NCI-H146 treated with DMSO at 0.1 percent for 48 hours (cell line): Measurements from ENCODE around the gene TRIM43.
"Not testable (repeated sequence)": the region's sequence is repeated elsewhere in the genome, so short reads cannot be mapped to it uniquely, and the experiment has no call there.

ENCODE experiments used
- DNase-seq: peaks from one replicate; lab custom pipeline; 2025; ENCODE audit not compliant: unreplicated experiment; lab: John Stamatoyannopoulos, UW

The TRIM43 gene

GRCh38 chr2:95591701-95592100 lies at the start of gene TRIM43:
TSS of gene TRIM43 (plus strand) at chr2:95592001. CDS start at chr2:95594024, 2,023 bp downstream.
- DNase-seq: not testable (repeated sequence)

- DNase-seq: no peak
Measured at GRCh38 chr2:95551055-95551568, 40.7 kb upstream of the TRIM43 start.

DNA sequence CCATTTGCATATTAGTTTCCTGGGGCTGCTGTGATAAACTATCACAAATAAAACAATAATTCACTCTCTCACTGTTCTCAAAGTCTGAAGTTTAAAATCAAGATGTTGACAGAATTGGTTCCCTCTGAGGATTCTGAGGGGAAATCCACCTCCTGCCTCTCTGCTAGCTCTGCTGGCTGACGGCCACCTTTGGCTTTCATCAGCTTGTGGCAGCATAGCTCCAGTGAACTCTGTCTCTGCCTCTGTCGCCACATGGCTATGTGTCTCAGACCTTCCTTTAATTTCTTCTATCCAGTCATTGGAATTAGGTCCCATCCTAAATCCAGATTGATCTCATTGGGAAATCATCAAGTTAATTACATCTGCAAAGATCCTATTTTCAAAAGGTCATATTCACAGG lies 38.9 kb upstream of the TRIM43 start:
- DNase-seq: no peak

- no peak for DNase-seq
Measured at GRCh38 chr2:95569170-95569569, 22.6 kb upstream of the TRIM43 start.

GRCh38 chr2:95573866-95574265 lies 17.9 kb upstream of the TRIM43 start:
- no peak for DNase-seq

DNA sequence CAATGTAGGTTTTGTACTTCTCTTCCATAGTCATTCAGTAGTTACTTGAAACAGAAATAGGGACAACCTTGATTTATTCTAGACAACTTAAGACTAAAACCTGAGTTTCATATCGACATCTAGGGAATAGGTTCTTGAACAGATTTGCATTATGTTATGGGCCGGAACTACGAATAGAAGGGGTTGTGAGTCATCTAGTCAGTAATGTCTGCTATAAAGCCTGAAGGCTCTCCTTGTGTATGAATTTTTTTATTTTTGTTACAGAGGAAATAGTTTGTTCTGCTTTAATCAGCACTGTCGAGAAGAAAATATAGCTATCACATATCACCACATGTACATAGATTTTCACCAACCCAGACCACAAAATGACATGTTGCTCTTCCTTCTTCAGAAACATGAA lies 17.3 kb upstream of the TRIM43 start:
- no peak for DNase-seq

- DNase-seq: no peak
Measured at GRCh38 chr2:95575857-95576256, 15.9 kb upstream of the TRIM43 start.

GRCh38 chr2:95578539-95578938 lies 13.3 kb upstream of the TRIM43 start:
- DNase-seq: no peak

DNA sequence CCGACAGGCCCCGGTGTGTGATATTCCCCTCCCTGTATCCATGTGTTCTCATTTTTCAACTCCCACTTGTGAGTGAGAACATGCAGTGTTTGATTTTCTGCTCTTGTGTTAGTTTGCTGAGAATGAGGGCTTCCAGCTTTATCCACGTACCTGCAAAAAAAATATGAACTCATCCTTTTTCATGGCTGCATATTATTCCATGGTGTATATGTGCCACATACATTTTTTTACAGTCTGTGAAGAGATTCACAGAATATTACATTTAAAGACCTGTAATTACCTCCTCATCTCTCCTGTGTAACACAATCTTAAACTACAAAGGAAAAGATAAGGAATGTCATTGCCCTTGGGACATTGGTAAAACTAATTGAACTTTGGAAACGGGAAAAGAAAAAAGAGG lies 8.3 kb upstream of the TRIM43 start:
- not testable (repeated sequence) for DNase-seq

- not testable (repeated sequence) for DNase-seq
Measured at GRCh38 chr2:95584321-95584720, 7.5 kb upstream of the TRIM43 start.

DNA sequence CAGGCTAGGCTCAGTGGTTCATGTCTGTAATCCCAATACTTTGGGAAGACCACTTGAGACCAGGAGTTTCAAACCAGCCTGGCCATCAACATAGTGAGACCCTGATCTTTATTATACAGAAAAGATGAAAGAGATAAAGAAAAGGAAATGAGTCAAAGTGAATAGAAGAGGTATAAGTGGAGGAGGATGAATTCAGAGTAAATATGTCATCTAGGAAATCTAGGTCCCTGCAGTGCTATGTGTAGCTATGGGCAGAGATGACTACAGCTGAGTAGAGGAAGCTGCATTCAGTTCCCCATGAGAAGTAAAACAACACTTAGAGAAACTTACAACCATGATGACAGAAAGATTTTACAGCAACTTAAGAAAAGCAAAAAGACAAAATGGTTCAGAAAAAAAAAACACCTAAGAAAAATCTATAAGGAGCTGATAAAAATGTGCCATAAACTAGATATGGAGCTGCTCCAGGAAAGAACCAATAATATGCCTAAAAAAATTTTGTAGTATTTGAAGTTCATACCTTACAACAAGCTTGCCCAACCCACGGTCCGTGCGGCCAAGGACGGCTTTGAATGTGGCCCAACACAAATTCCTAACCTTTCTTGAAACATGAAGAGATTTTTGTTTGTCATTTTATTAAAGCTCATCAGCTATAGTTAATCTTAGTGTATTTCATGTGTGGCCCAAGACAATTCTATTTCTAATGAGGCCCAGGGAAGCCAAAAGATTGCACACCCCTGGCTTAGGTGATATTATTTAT lies 1.8 kb upstream of the TRIM43 start:
- not testable (repeated sequence) for DNase-seq

DNA sequence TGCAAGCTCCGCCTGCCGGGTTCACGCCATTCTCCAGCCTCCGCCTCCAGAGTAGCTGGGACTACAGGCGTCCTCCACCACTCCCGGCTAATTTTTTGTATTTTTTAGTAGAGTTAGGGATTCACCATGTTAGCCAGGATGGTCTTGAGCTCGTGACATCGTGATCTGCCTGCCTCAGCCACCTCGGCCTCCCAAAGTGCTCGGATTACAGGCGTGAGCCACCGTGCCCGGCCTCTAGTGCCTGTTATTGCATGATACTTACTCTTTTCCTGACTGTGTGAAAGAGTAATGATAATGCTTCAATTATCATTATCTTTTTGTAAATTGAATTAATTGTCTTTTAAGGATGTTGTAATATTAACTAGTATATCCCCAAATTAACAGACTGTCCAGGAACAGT lies 1.2 kb downstream of the TRIM43 start:
- not testable (repeated sequence) for DNase-seq

DNA sequence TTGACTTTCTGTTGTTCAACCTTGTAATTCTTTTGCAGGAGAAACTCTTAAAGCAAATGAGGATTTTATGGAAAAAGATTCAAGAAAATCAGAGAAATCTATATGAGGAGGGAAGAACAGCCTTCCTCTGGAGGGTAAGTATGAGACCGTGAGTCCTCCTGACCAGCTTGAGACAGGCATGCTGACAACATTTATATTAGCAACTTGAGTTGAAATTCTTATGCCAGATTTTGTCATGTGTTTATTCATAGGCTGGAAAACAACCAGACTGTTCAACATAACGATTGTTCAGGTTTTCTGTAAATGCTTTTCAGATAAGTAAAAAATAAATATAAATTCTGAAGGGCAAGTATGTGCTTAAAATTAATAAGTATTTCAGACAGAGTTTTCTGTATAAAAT lies 3.2 kb downstream of the TRIM43 start:
- not testable (repeated sequence) for DNase-seq

DNA sequence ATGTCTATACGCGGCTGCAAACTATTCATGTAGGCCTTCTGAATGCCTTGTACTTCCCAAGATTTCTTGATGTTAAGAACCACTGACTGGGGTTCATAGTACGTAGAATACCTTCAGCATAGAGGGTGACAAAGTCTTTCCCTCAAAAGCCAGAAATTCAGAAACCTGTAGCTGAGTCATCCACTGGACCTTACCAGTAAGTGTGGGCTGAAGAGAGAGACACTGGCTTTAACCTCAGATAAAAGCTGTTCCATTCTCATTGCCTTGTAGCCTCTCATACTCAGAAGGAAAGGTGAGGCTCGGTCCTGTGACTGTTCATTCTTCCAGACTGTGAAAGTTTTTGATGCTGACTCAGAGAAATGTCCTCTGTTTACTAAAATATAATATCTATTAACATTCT lies 9.5 kb downstream of the TRIM43 start:
- not testable (repeated sequence) for DNase-seq

GRCh38 chr2:95602146-95602545 lies 10.3 kb downstream of the TRIM43 start:
- DNase-seq: not testable (repeated sequence)

DNA sequence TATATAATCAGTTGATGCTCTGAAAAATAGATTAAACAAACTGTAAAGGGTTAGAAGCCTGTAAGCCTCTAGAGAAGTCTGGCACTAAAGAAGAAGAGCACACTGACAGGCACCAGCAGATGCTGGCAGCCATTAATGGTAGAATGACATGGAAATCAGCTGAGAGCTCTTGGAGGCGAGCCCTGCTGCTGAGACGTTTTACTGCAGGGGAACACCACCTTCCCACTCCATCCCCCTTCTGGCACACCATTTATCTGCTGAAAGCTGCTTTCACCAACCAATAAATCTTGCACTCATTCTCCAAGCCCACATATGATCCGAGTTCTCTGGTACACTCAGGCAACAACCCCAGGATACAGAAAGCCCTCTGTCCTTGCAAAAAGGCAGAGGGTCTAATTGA lies 16.6 kb downstream of the TRIM43 start:
- not testable (repeated sequence) for DNase-seq

DNA sequence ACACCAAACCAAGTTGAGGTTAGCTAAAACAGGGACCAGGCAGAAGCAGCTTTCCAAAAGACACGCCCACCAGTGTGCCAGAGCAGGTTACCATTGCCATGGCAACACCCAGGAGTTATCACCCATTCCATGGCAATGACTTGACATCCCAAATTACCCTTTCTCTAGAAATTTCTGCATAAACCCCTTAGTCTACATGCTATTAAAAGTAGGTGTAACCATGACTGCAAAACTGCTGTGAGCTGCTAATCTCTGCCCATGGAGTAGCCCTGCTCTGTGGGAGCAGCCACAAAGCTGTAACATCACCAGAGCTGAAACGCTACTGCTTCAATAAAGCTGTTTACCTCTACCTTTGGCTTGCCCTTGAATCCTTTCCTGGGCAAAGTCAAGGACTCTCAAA lies 18.0 kb downstream of the TRIM43 start:
- not testable (repeated sequence) for DNase-seq

- not testable (repeated sequence) for DNase-seq
Measured at GRCh38 chr2:95613048-95613447, 21.2 kb downstream of the TRIM43 start.

GRCh38 chr2:95622728-95623127 lies 30.9 kb downstream of the TRIM43 start:
- DNase-seq: not testable (repeated sequence)

DNA sequence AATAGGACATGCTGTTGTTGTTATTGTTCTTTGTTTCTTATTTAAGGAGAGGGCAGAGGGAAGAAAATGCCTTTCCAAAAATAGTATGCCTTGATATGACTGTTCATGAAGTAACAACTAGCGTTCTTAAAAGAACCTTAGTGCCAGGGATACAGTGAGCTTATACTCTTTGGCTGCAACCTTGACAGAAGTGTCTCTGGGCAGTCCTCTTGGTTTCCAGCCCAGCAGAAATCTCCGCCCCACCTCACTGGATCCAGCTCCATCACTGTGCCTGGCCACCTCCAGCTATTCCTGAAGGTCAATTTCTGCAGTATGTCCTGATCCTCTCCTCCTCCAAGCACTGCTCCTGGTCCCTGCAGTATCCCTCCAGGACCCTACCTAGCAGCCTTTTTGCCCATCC lies 39.2 kb downstream of the TRIM43 start:
- DNase-seq: not testable (repeated sequence)

DNA sequence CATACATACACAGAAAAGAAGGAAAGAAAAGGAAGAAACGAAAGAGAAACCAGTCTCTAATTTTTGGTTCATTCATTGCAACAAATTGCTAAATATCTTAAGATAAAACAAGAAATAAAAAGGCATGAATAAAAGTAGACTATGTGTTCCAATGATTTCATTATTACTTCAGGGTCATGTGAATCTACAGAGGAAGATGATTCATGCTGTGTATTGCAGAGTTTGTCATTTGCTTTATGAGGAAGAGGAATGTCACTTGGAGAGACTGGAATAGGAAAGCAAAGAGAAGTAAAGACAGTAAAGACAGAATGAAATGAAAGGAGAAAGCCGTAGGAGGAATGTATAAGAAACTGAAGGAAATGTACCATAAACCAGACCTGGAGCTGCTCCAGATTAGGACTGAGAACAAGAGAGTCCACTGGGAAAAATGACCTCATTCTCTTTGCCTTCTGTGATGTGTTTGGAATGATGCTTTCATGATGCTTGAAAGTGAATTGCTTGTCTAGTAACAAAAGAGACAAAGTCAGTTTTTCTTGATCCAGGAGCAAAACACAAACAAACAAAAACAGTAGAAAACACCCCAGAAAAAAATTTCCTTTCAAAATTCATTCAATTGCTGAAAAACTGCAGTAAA lies 41.9 kb downstream of the TRIM43 start:
- not testable (repeated sequence) for DNase-seq
